ENCODE results near the gene FGFBP1.

The FGFBP1 gene

DNA sequence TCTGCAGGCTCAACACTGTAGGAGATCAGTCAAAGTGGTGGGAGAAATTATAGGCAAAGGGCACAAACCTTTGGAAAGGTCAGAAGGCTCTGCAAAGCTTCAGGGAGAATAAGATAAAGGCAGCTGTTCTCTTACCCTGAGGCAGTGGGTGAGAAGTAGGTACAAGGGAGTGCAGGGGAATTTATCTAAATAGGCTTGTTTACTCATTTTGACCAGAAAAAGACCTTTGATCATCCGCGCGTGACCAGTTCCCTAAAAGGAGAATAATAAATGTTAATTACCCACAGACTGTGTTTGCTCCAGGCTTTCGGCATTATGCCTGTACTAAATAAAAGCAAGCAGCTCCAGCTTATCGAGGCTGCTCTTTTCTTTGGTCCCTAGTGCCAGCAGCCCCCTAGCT, 15.1 kb upstream of the FGFBP1 start:
- no peak overlapping the region for H3K4me3 ChIP-seq (ENCODE audit: low read depth, low read length)
- DNase-seq (ENCODE audit: low read depth) = no peak
- TF ChIP-seq MYC (IDR thresholded peaks at IDR 0.05; ENCODE audit: low read depth, low read length) (no peak), POLR2A (IDR thresholded peaks at IDR 0.05; ENCODE audit: extremely low read depth, insufficient read length) (no peak)
- TF ChIP-seq, protein P1, sequence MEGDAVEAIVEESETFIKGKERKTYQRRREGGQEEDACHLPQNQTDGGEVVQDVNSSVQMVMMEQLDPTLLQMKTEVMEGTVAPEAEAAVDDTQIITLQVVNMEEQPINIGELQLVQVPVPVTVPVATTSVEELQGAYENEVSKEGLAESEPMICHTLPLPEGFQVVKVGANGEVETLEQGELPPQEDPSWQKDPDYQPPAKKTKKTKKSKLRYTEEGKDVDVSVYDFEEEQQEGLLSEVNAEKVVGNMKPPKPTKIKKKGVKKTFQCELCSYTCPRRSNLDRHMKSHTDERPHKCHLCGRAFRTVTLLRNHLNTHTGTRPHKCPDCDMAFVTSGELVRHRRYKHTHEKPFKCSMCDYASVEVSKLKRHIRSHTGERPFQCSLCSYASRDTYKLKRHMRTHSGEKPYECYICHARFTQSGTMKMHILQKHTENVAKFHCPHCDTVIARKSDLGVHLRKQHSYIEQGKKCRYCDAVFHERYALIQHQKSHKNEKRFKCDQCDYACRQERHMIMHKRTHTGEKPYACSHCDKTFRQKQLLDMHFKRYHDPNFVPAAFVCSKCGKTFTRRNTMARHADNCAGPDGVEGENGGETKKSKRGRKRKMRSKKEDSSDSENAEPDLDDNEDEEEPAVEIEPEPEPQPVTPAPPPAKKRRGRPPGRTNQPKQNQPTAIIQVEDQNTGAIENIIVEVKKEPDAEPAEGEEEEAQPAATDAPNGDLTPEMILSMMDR (IDR thresholded peaks at IDR 0.05; ENCODE audit: low read depth, low read length) = no peak
- TF ChIP-seq, protein P2, sequence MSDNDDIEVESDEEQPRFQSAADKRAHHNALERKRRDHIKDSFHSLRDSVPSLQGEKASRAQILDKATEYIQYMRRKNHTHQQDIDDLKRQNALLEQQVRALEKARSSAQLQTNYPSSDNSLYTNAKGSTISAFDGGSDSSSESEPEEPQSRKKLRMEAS (IDR thresholded peaks at IDR 0.05; ENCODE audit: low read depth, low read length) = no peak

DNA sequence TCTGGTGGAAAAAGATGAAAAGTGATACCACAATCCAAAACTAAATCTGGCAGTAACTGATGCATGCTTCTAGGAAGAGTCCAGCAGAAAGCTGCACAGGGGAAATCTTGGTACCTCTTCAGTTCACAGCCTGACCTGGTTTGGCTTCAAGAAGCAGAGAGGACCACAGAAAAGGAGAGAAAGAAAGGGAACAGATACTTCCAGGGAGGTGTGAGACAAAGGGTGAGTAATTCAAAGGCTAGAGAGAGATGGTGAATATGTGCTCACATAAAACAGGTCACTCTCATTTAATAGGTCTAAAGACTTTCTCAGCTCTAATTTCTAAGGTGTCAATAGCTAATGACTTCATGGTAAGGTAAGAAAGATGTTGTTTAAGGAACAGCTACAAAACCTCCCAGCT, 13.2 kb upstream of the FGFBP1 start:
- TF ChIP-seq, protein P1 (IDR thresholded peaks at IDR 0.05; ENCODE audit: low read depth, low read length) = no peak
- TF ChIP-seq, protein P2 (IDR thresholded peaks at IDR 0.05; ENCODE audit: low read depth, low read length) = no peak
- TF ChIP-seq POLR2A (IDR thresholded peaks at IDR 0.05; ENCODE audit: extremely low read depth, insufficient read length) (no peak), MYC (IDR thresholded peaks at IDR 0.05; ENCODE audit: low read depth, low read length) (no peak)
- no peak overlapping the region for H3K4me3 ChIP-seq (ENCODE audit: low read depth, low read length)
- no peak for DNase-seq (ENCODE audit: low read depth)

DNA sequence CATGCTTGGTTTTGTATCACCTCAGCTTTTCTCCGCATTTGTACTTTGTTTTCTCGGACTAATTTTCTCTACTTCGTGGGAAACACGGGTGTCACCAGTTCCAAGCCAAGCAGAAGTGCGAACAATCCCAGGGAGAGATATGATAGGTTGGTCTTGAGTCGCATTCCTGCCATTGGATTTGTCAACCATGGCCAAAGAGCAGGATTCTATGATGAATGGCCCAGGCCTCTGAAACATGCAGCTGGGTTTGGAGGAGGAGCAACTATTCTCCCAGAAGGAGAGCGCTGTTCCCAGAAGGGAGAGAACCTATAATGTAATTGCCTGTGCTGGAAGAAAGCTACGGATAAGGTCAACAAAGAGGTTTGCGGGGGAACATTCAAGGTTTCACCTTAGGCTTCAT, 10.3 kb upstream of the FGFBP1 start:
- H3K4me3 ChIP-seq (ENCODE audit: low read depth, low read length) = no peak overlapping the region
- TF ChIP-seq MYC (IDR thresholded peaks at IDR 0.05; ENCODE audit: low read depth, low read length) (no peak), POLR2A (IDR thresholded peaks at IDR 0.05; ENCODE audit: extremely low read depth, insufficient read length) (no peak)
- TF ChIP-seq, protein P1 (IDR thresholded peaks at IDR 0.05; ENCODE audit: low read depth, low read length) = no peak
- TF ChIP-seq, protein P2 (IDR thresholded peaks at IDR 0.05; ENCODE audit: low read depth, low read length) = no peak
- DNase-seq (ENCODE audit: low read depth) = no peak

DNA sequence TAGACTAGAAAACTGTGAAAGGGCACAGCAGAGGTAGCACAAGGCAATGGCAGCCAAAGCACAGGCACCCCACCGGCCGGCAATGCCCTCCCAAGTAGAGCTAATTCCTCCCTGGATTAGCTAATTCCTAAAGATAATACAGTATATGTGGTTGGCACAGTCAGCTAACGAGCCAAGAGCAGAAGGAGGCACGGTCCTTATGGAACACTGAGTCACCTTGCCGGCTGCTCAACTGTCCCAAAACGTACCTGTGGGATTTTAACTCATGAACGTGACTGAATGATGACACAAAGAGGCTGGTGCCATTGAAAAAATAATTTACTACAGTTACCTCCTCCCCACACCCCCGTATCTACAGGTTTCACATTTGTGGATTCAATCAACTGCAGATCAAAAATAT, 9.1 kb upstream of the FGFBP1 start:
- TF ChIP-seq, protein P1 (IDR thresholded peaks at IDR 0.05; ENCODE audit: low read depth, low read length) = no peak
- TF ChIP-seq, protein P2 (IDR thresholded peaks at IDR 0.05; ENCODE audit: low read depth, low read length) = no peak
- TF ChIP-seq POLR2A (IDR thresholded peaks at IDR 0.05; ENCODE audit: extremely low read depth, insufficient read length) (no peak), MYC (IDR thresholded peaks at IDR 0.05; ENCODE audit: low read depth, low read length) (no peak)
- DNase-seq (ENCODE audit: low read depth) = no peak
- no peak overlapping the region for H3K4me3 ChIP-seq (ENCODE audit: low read depth, low read length)

DNA sequence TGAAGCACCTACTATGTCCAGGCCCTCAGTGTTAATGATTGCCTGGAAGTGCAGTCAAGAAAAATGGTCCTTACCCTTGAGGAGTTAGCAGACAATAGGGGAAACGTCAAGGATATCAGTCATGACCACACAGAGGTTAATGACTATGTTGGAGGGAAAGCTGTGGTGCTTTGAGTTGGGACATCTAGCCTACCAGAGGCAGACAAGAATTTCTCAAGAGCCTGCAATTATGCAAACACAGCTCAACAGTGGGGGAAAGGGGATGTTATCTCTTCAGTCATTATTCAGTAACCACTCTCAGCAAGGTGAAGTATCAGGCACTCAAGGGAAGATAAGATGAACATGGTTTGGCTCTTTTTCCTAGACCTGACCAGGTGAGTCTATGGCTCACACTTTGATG, 7.0 kb upstream of the FGFBP1 start:
- TF ChIP-seq, protein P2 (IDR thresholded peaks at IDR 0.05; ENCODE audit: low read depth, low read length) = peak; percentile 53; the same call in 1 of the 2 replicates
- TF ChIP-seq, protein P1 (IDR thresholded peaks at IDR 0.05; ENCODE audit: low read depth, low read length) = no peak
- TF ChIP-seq POLR2A (IDR thresholded peaks at IDR 0.05; ENCODE audit: extremely low read depth, insufficient read length) = no peak
- TF ChIP-seq MYC (IDR thresholded peaks at IDR 0.05; ENCODE audit: low read depth, low read length) = no peak
- no peak overlapping the region for H3K4me3 ChIP-seq (ENCODE audit: low read depth, low read length)
- DNase-seq (ENCODE audit: low read depth) = peak; percentile 87

DNA sequence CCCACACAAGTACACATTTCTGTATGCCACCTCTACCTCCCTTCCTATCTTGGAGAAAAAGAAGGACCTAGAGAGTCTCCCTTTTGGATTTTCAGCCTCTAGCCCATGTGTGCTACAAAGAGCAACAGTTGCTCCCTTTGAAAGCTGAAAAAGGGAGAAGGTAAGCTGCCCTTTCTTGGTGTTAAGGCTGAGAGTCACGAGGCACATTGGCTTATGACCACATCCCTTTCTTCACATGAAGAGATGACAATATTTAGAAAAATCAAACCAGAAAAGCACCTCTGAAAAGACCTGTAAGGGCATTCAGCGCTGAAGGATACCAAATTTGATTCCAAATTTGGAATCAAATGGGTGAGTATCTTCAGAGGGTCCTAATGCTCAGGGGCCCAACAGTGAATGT, 6.4 kb upstream of the FGFBP1 start:
- TF ChIP-seq MYC (IDR thresholded peaks at IDR 0.05; ENCODE audit: low read depth, low read length) (no peak), POLR2A (IDR thresholded peaks at IDR 0.05; ENCODE audit: extremely low read depth, insufficient read length) (no peak)
- TF ChIP-seq, protein P1 (IDR thresholded peaks at IDR 0.05; ENCODE audit: low read depth, low read length) = no peak
- TF ChIP-seq, protein P2 (IDR thresholded peaks at IDR 0.05; ENCODE audit: low read depth, low read length) = no peak
- no peak overlapping the region for H3K4me3 ChIP-seq (ENCODE audit: low read depth, low read length)
- DNase-seq (ENCODE audit: low read depth) = no peak

Measured in NB4 (cell line).